ENCODE data around the gene TMEM192. TPM values are rescaled to one million over a fixed set of nuclear protein-coding genes. Genes with fewer than 3 reads are reported as not detected.
"Not testable (repeated sequence)": the region's sequence is repeated elsewhere in the genome, so short reads cannot be mapped to it uniquely, and the experiment has no call there.

The TMEM192 gene
- total and polyA plus RNA-seq, 5 donors from 2014 or later, result 6.7 to 19.2 (median 18.5) TPM

- not testable (repeated sequence) for H3K27ac ChIP-seq (ENCODE audit: insufficient read depth, low read length, poor library complexity, severe bottlenecking); H3K4me3 Mint-ChIP-seq; H3K4me1 Mint-ChIP-seq; DNase-seq; ATAC-seq (ENCODE audit: low read depth in 2 of 2); H3K9me3 ChIP-seq (ENCODE audit: control insufficient read depth in 2 of 2, low read length in 2 of 2); H3K9me3 Mint-ChIP-seq; H3K27me3 ChIP-seq (ENCODE audit: control insufficient read depth, insufficient read depth, low read length); H3K27ac Mint-ChIP-seq; H3K4me1 ChIP-seq (ENCODE audit: control insufficient read depth, insufficient read depth, low read length, poor library complexity, severe bottlenecking); H3K27me3 Mint-ChIP-seq; H3K4me3 ChIP-seq (ENCODE audit: low read depth, low read length)
- peaks cover 19% of the 10 kb centered on the region for H3K36me3 Mint-ChIP-seq
- H3K36me3 ChIP-seq (ENCODE audit: control insufficient read depth, insufficient read depth, low read length), result peaks cover 13% of the 10 kb centered on the region
Measured at GRCh38 chr4:165092187-165092586, 20.5 kb downstream of the TMEM192 start.

- Histone ChIP-seq H3K36me3 (ENCODE audit: control insufficient read depth, insufficient read depth, low read length) (peaks cover 27% of the 10 kb centered on the region), H3K27me3 (ENCODE audit: control insufficient read depth, insufficient read depth, low read length) (no peaks in the 10 kb centered on the region), H3K4me3 (ENCODE audit: low read depth, low read length) (no peak overlapping the region), H3K27ac (ENCODE audit: insufficient read depth, low read length, poor library complexity, severe bottlenecking) (no peak overlapping the region), H3K9me3 (ENCODE audit: control insufficient read depth in 2 of 2, low read length in 2 of 2) (no peaks in the 10 kb centered on the region), H3K4me1 (ENCODE audit: control insufficient read depth, insufficient read depth, low read length, poor library complexity, severe bottlenecking) (no peaks in the 10 kb centered on the region)
- Mint-ChIP-seq H3K27me3 (no peaks in the 10 kb centered on the region), H3K9me3 (peaks cover 0 to 1% (median 0%) of the 10 kb centered on the region in 7 donors), H3K4me1 (no peaks in the 10 kb centered on the region), H3K4me3 (no peak overlapping the region), H3K36me3 (peaks cover 32% of the 10 kb centered on the region), H3K27ac (peak overlapping the region in 1 of 3 donors; percentile 76)
- no peak for ATAC-seq (ENCODE audit: low read depth in 2 of 2)
- no peak for DNase-seq
Measured at GRCh38 chr4:165088366-165088765, 24.3 kb downstream of the TMEM192 start.

GRCh38 chr4:165085946-165086345 lies 26.7 kb downstream of the TMEM192 start:
- H3K4me1 ChIP-seq (ENCODE audit: control insufficient read depth, insufficient read depth, low read length, poor library complexity, severe bottlenecking), result no peaks in the 10 kb centered on the region
- no peak overlapping the region for H3K27ac Mint-ChIP-seq
- no peaks in the 10 kb centered on the region for H3K27me3 Mint-ChIP-seq
- H3K4me3 Mint-ChIP-seq, result no peak overlapping the region
- H3K27ac ChIP-seq (ENCODE audit: insufficient read depth, low read length, poor library complexity, severe bottlenecking), result no peak overlapping the region
- peaks cover 0 to 1% (median 0%) of the 10 kb centered on the region in 7 donors for H3K9me3 Mint-ChIP-seq
- ATAC-seq (ENCODE audit: low read depth in 2 of 2) (no peak), DNase-seq (no peak)
- H3K36me3 ChIP-seq (ENCODE audit: control insufficient read depth, insufficient read depth, low read length), result peaks cover 27% of the 10 kb centered on the region
- peaks cover 30% of the 10 kb centered on the region for H3K36me3 Mint-ChIP-seq
- no peaks in the 10 kb centered on the region for H3K4me1 Mint-ChIP-seq
- no peaks in the 10 kb centered on the region for H3K9me3 ChIP-seq (ENCODE audit: control insufficient read depth in 2 of 2, low read length in 2 of 2)
- no peak overlapping the region for H3K4me3 ChIP-seq (ENCODE audit: low read depth, low read length)
- no peaks in the 10 kb centered on the region for H3K27me3 ChIP-seq (ENCODE audit: control insufficient read depth, insufficient read depth, low read length)

GRCh38 chr4:165084787-165085186 lies 27.9 kb downstream of the TMEM192 start:
- not testable (repeated sequence) for H3K27ac Mint-ChIP-seq; H3K4me1 Mint-ChIP-seq; H3K4me3 Mint-ChIP-seq; H3K9me3 ChIP-seq (ENCODE audit: control insufficient read depth in 2 of 2, low read length in 2 of 2); H3K27me3 ChIP-seq (ENCODE audit: control insufficient read depth, insufficient read depth, low read length); H3K27ac ChIP-seq (ENCODE audit: insufficient read depth, low read length, poor library complexity, severe bottlenecking); H3K9me3 Mint-ChIP-seq; H3K4me1 ChIP-seq (ENCODE audit: control insufficient read depth, insufficient read depth, low read length, poor library complexity, severe bottlenecking); ATAC-seq (ENCODE audit: low read depth in 2 of 2); H3K4me3 ChIP-seq (ENCODE audit: low read depth, low read length); DNase-seq; H3K27me3 Mint-ChIP-seq
- H3K36me3 ChIP-seq (ENCODE audit: control insufficient read depth, insufficient read depth, low read length), result peaks cover 28% of the 10 kb centered on the region
- peaks cover 30% of the 10 kb centered on the region for H3K36me3 Mint-ChIP-seq

- no peaks in the 10 kb centered on the region for H3K9me3 Mint-ChIP-seq
- H3K9me3 ChIP-seq (ENCODE audit: control insufficient read depth in 2 of 2, low read length in 2 of 2), result no peaks in the 10 kb centered on the region
- no peak overlapping the region for H3K4me3 ChIP-seq (ENCODE audit: low read depth, low read length)
- H3K27me3 ChIP-seq (ENCODE audit: control insufficient read depth, insufficient read depth, low read length), result no peaks in the 10 kb centered on the region
- H3K27ac ChIP-seq (ENCODE audit: insufficient read depth, low read length, poor library complexity, severe bottlenecking), result no peak overlapping the region
- no peaks in the 10 kb centered on the region for H3K27me3 Mint-ChIP-seq
- H3K4me1 ChIP-seq (ENCODE audit: control insufficient read depth, insufficient read depth, low read length, poor library complexity, severe bottlenecking), result no peaks in the 10 kb centered on the region
- peaks cover 9% of the 10 kb centered on the region for H3K36me3 ChIP-seq (ENCODE audit: control insufficient read depth, insufficient read depth, low read length)
- DNase-seq (no peak), ATAC-seq (ENCODE audit: low read depth in 2 of 2) (no peak)
- H3K27ac Mint-ChIP-seq, result no peak overlapping the region
- no peak overlapping the region for H3K4me3 Mint-ChIP-seq
- H3K36me3 Mint-ChIP-seq, result peaks cover 23% of the 10 kb centered on the region
- no peaks in the 10 kb centered on the region for H3K4me1 Mint-ChIP-seq
Measured at GRCh38 chr4:165079476-165079875, 33.2 kb downstream of the TMEM192 start.

GRCh38 chr4:165077034-165077578 lies 35.6 kb downstream of the TMEM192 start:
- no peak for DNase-seq
- peaks cover 34% of the 10 kb centered on the region for H3K36me3 Mint-ChIP-seq
- no peaks in the 10 kb centered on the region for H3K27me3 ChIP-seq (ENCODE audit: control insufficient read depth, insufficient read depth, low read length)
- no peaks in the 10 kb centered on the region for H3K4me1 ChIP-seq (ENCODE audit: control insufficient read depth, insufficient read depth, low read length, poor library complexity, severe bottlenecking)
- peak overlapping the region in 1 of 3 donors; percentile 73 for H3K27ac Mint-ChIP-seq
- H3K4me3 ChIP-seq (ENCODE audit: low read depth, low read length), result no peak overlapping the region
- no peak overlapping the region for H3K27ac ChIP-seq (ENCODE audit: insufficient read depth, low read length, poor library complexity, severe bottlenecking)
- no peaks in the 10 kb centered on the region for H3K4me1 Mint-ChIP-seq
- peaks cover 9% of the 10 kb centered on the region for H3K36me3 ChIP-seq (ENCODE audit: control insufficient read depth, insufficient read depth, low read length)
- no peak overlapping the region for H3K4me3 Mint-ChIP-seq
- no peaks in the 10 kb centered on the region for H3K9me3 ChIP-seq (ENCODE audit: control insufficient read depth in 2 of 2, low read length in 2 of 2)
- no peaks in the 10 kb centered on the region for H3K27me3 Mint-ChIP-seq
- H3K9me3 Mint-ChIP-seq, result no peaks in the 10 kb centered on the region
- no peak for ATAC-seq (ENCODE audit: low read depth in 2 of 2)

- H3K4me3 ChIP-seq (ENCODE audit: low read depth, low read length); H3K4me1 ChIP-seq (ENCODE audit: control insufficient read depth, insufficient read depth, low read length, poor library complexity, severe bottlenecking); H3K9me3 Mint-ChIP-seq; H3K4me3 Mint-ChIP-seq; H3K4me1 Mint-ChIP-seq; H3K36me3 ChIP-seq (ENCODE audit: control insufficient read depth, insufficient read depth, low read length); H3K27me3 ChIP-seq (ENCODE audit: control insufficient read depth, insufficient read depth, low read length); DNase-seq; ATAC-seq (ENCODE audit: low read depth in 2 of 2); H3K27me3 Mint-ChIP-seq; H3K27ac ChIP-seq (ENCODE audit: insufficient read depth, low read length, poor library complexity, severe bottlenecking); H3K9me3 ChIP-seq (ENCODE audit: control insufficient read depth in 2 of 2, low read length in 2 of 2); H3K27ac Mint-ChIP-seq: not testable (repeated sequence)
- H3K36me3 Mint-ChIP-seq, result peaks cover 21% of the 10 kb centered on the region
Measured at GRCh38 chr4:165073346-165073745, 39.3 kb downstream of the TMEM192 start.

GRCh38 chr4:165070560-165070959 lies 42.1 kb downstream of the TMEM192 start:
- no peaks in the 10 kb centered on the region for H3K36me3 ChIP-seq (ENCODE audit: control insufficient read depth, insufficient read depth, low read length)
- no peak overlapping the region for H3K4me3 Mint-ChIP-seq
- DNase-seq, result no peak
- no peaks in the 10 kb centered on the region for H3K9me3 ChIP-seq (ENCODE audit: control insufficient read depth in 2 of 2, low read length in 2 of 2)
- H3K27me3 ChIP-seq (ENCODE audit: control insufficient read depth, insufficient read depth, low read length), result no peaks in the 10 kb centered on the region
- no peaks in the 10 kb centered on the region for H3K4me1 ChIP-seq (ENCODE audit: control insufficient read depth, insufficient read depth, low read length, poor library complexity, severe bottlenecking)
- peaks cover 13% of the 10 kb centered on the region for H3K36me3 Mint-ChIP-seq
- no peak overlapping the region for H3K4me3 ChIP-seq (ENCODE audit: low read depth, low read length)
- no peaks in the 10 kb centered on the region for H3K27me3 Mint-ChIP-seq
- no peak for ATAC-seq (ENCODE audit: low read depth in 2 of 2)
- no peaks in the 10 kb centered on the region for H3K4me1 Mint-ChIP-seq
- H3K27ac ChIP-seq (ENCODE audit: insufficient read depth, low read length, poor library complexity, severe bottlenecking), result no peak overlapping the region
- H3K9me3 Mint-ChIP-seq, result peaks cover 0 to 2% (median 0%) of the 10 kb centered on the region in 7 donors
- H3K27ac Mint-ChIP-seq, result no peak overlapping the region
